DMS 273 (cell line): ENCODE measurements around the gene URM1.
"Not testable (repeated sequence)": the region's sequence is repeated elsewhere in the genome, so short reads cannot be mapped to it uniquely, and the experiment has no call there.

Experiments
- DNase-seq: peaks from one replicate; lab custom pipeline; 2025; ENCODE audit not compliant: unreplicated experiment; lab: John Stamatoyannopoulos, UW

Gene URM1

GRCh38 chr9:128406848-128407391 lies 35.7 kb downstream of the URM1 start:
- no peak for DNase-seq

GRCh38 chr9:128408963-128409431 lies 37.8 kb downstream of the URM1 start:
- DNase-seq, result no peak

- no peak for DNase-seq
These were observed 38.3 kb downstream of the URM1 start for GRCh38 chr9:128409450-128409849.

- DNase-seq, result peak; percentile 64
These were observed 38.8 kb downstream of the URM1 start for GRCh38 chr9:128409978-128410377.

- DNase-seq, result peak; percentile 61
These were observed 40.4 kb downstream of the URM1 start for GRCh38 chr9:128411364-128412119.

- DNase-seq, result peak; percentile 94
These were observed 41.1 kb downstream of the URM1 start for GRCh38 chr9:128412120-128412790.

GRCh38 chr9:128413728-128414127 lies 42.6 kb downstream of the URM1 start:
- not testable (repeated sequence) for DNase-seq

- peak; percentile 37 for DNase-seq
These were observed 43.3 kb downstream of the URM1 start for GRCh38 chr9:128414461-128414860.

GRCh38 chr9:128415281-128415680 lies 44.1 kb downstream of the URM1 start:
- DNase-seq, result no peak

GRCh38 chr9:128416014-128416413 lies 44.8 kb downstream of the URM1 start:
- no peak for DNase-seq

GRCh38 chr9:128416432-128417019 lies 45.4 kb downstream of the URM1 start:
- DNase-seq, result no peak

- DNase-seq, result peak; percentile 78
These were observed 48.1 kb downstream of the URM1 start for GRCh38 chr9:128419061-128419925.

GRCh38 chr9:128420060-128420650 lies 49.0 kb downstream of the URM1 start:
- DNase-seq, result peak; percentile 87

GRCh38 chr9:128420651-128421481 lies 49.7 kb downstream of the URM1 start, which contains the start of gene CERCAM:
TSS of gene CERCAM (plus strand) at chr9:128420857. CDS start at chr9:128420878, 21 bp downstream.
- DNase-seq, result peak; percentile 81

GRCh38 chr9:128421482-128421996 lies 50.4 kb downstream of the URM1 start:
- DNase-seq, result no peak

GRCh38 chr9:128422022-128422782 lies 51.0 kb downstream of the URM1 start:
- DNase-seq, result not testable (repeated sequence)

GRCh38 chr9:128422783-128423150 lies 51.6 kb downstream of the URM1 start:
- DNase-seq, result no peak

GRCh38 chr9:128423356-128423755 lies 52.2 kb downstream of the URM1 start:
- DNase-seq, result not testable (repeated sequence)
